Neural crest cell (in vitro differentiated cells): ENCODE results near the gene VPS8. TPM values are rescaled to one million over a fixed set of nuclear protein-coding genes. Genes with fewer than 3 reads are reported as not detected.

ENCODE experiments used
- DNase-seq: peaks from one replicate; pipeline ENCODE4 v3.0.0; 2021; ENCODE audit warnings: low read depth, mixed read lengths, low spot score
- H3K27ac Mint-ChIP-seq: one replicate; pipeline ENCODE4 v1.8.0; 2021; ENCODE audit warnings: mild to moderate bottlenecking, mixed read lengths; ENCODE audit not compliant: unreplicated experiment
- H3K27me3 Mint-ChIP-seq: 2 replicates; pipeline ENCODE4 v1.8.0; 2021; ENCODE audit warnings: low read depth, mild to moderate bottlenecking, mixed read lengths
- H3K36me3 Mint-ChIP-seq: 2 replicates; pipeline ENCODE4 v1.8.0; 2021; ENCODE audit warnings: low read depth, mild to moderate bottlenecking, mixed read lengths
- H3K4me1 Mint-ChIP-seq: 2 replicates; pipeline ENCODE4 v1.8.0; 2021; ENCODE audit warnings: mixed read lengths
- H3K4me3 Mint-ChIP-seq: one replicate; pipeline ENCODE4 v1.8.0; 2021; ENCODE audit warnings: mild to moderate bottlenecking, mixed read lengths
- H3K9me3 Mint-ChIP-seq: 2 replicates; pipeline ENCODE4 v1.8.0; 2021; ENCODE audit warnings: mixed read lengths
- CTCF ChIP-seq: fragments of 200-600 bp; sonication (generic); conservative IDR thresholded peaks from 2 replicates; pipeline ENCODE4 v1.5.0; 2021; ENCODE audit warnings: antibody characterized with exemption, mild to moderate bottlenecking
- total RNA-seq: library from RNA; stranded (reverse); gene quantifications from 2 replicates; pipeline ENCODE4 v1.2.1, GENCODE V29; 2021

Gene VPS8
- total RNA-seq, 1 donor from 2014 or later = 55.7 TPM

DNA sequence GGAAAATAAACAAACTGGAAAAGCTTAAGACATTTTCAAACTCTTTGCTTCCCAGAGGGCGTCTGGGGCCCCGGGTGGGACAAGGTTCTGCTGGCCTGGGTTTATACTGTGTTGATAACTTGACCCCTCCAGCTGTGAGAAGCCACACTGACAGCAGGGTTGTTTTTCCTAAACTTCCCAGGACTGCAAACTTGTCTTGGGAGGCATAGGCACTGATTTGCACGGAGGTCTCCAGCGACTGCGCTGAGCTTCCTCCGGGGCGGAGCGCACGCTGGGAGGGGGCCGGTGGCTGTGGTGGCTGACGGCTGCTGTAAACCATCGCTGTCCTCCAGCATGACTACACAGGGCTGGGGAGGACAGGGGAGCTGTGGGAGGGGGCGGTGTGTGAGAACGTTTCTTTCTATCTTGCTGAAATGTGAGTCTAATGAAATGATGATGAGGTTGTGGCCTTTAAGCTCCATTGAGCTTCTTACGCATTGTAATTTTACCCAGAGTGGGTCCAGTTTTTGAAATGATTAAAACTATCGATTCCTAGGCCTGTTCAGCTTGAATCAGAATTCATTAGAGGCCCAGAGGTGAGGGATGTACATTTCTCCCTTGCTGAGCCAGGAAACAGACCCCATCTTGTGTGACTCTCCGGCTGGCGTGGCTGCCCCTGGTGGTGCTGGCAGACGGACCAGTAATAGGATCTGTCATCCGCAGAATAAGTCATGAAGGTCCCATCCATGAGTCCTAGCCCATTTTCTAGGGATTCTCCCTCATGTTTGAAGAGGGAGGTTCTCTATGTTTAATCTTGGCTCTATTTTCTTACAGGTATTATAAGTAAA is 40.5 kb upstream of the VPS8 start:
- DNase-seq = no peak

GRCh38 chr3:184772667-184773272 is 39.2 kb upstream of the VPS8 start:
- H3K27me3 Mint-ChIP-seq = peaks cover 3% of the 10 kb centered on the region

More for the DNA sequence above, 40.5 kb upstream of the VPS8 start:
- no peak overlapping the region for H3K4me3 Mint-ChIP-seq
- H3K27me3 Mint-ChIP-seq = peaks cover 3% of the 10 kb centered on the region
- H3K36me3 Mint-ChIP-seq = no peaks in the 10 kb centered on the region
- H3K9me3 Mint-ChIP-seq = no peaks in the 10 kb centered on the region
- no peak for TF ChIP-seq CTCF
- peak overlapping the region; percentile 15 for H3K27ac Mint-ChIP-seq
- H3K4me1 Mint-ChIP-seq = peaks cover 15% of the 10 kb centered on the region

DNA sequence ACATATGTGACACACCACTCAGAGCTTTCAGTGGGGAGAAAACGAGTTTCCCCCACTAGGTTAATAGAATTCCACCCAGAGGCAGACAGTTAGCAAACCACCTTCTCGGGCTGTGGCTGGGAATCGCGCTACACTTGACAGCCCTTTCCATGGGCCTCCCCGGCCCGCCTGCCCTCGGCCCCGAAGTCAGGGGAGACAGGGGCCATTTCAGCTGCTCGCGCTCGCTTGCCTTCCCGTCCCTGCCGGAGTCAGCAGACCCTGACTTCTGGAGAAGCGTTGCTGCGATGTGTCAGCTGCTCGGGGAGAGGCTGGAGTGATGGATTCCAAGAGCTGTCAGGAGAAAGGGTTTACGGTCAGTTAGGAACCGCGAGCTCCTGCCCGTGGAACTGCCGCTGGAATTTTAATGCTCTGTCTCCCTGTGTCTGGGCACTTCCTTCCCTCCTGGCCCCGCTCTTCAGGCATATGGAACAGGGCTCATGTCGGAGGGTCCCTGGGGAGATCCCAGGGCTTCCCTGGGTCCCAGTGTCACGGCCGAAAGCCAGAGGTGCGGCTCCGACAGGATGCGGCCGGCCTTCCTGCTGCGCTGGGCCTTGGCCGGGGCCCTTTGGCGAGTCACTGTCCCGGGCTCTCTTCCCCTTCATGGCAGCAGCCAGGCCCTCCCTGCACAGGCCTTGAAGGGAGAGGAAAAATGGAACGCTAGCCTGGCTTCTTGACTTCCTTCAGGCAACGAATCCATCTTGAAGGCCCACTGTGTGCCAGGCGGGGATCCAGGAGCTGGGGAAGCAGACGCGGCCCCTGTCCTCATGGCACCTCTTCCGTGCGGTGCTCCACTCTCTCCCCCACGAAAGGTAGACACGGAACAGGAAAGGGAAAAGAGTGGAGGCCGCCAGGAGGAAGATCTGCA is 38.4 kb upstream of the VPS8 start:
- peaks cover 20% of the 10 kb centered on the region for H3K4me1 Mint-ChIP-seq
- no peaks in the 10 kb centered on the region for H3K36me3 Mint-ChIP-seq
- H3K27me3 Mint-ChIP-seq = peaks cover 6% of the 10 kb centered on the region
- no peaks in the 10 kb centered on the region for H3K9me3 Mint-ChIP-seq
- no peak overlapping the region for H3K4me3 Mint-ChIP-seq
- no peak overlapping the region for H3K27ac Mint-ChIP-seq
- no peak for TF ChIP-seq CTCF
- no peak for DNase-seq

More at GRCh38 chr3:184772667-184773272, 39.2 kb upstream of the VPS8 start:
- H3K36me3 Mint-ChIP-seq = no peaks in the 10 kb centered on the region
- peaks cover 17% of the 10 kb centered on the region for H3K4me1 Mint-ChIP-seq
- no peaks in the 10 kb centered on the region for H3K9me3 Mint-ChIP-seq
- H3K4me3 Mint-ChIP-seq = no peak overlapping the region
- TF ChIP-seq CTCF = no peak
- H3K27ac Mint-ChIP-seq = no peak overlapping the region
- no peak for DNase-seq

- Mint-ChIP-seq H3K27ac (no peak overlapping the region), H3K9me3 (no peaks in the 10 kb centered on the region), H3K36me3 (no peaks in the 10 kb centered on the region), H3K4me1 (peaks cover 13% of the 10 kb centered on the region), H3K4me3 (no peak overlapping the region), H3K27me3 (peaks cover 14% of the 10 kb centered on the region)
- no peak for TF ChIP-seq CTCF
- no peak for DNase-seq
Observed at GRCh38 chr3:184776916-184777315, 35.0 kb upstream of the VPS8 start.

GRCh38 chr3:184777566-184778356 is 34.2 kb upstream of the VPS8 start:
- Mint-ChIP-seq H3K9me3 (no peaks in the 10 kb centered on the region), H3K27me3 (peaks cover 14% of the 10 kb centered on the region), H3K4me1 (peaks cover 11% of the 10 kb centered on the region), H3K36me3 (no peaks in the 10 kb centered on the region), H3K27ac (no peak overlapping the region), H3K4me3 (no peak overlapping the region)
- peak; percentile 96 for TF ChIP-seq CTCF
- DNase-seq = peak; percentile 86
